Measurements from ENCODE around the gene CTSF. TPM values are rescaled to one million over a fixed set of nuclear protein-coding genes. Genes with fewer than 3 reads are reported as not detected.

CTSF gene
- total RNA-seq, 4 donors from 2014 or later = 5.4 to 24.3 (median 21.8) TPM

GRCh38 chr11:66531841-66532240 is 36.6 kb downstream of the CTSF start:
- Histone ChIP-seq H3K9me3 (no peaks in the 10 kb centered on the region), H3K36me3 (peaks cover 0 to 29% (median 0%) of the 10 kb centered on the region in 3 donors), H3K27me3 (no peaks in the 10 kb centered on the region), H3K4me1 (no peaks in the 10 kb centered on the region), H3K4me3 (no peak overlapping the region), H3K27ac (no peak overlapping the region)
- TF ChIP-seq, protein P1, sequence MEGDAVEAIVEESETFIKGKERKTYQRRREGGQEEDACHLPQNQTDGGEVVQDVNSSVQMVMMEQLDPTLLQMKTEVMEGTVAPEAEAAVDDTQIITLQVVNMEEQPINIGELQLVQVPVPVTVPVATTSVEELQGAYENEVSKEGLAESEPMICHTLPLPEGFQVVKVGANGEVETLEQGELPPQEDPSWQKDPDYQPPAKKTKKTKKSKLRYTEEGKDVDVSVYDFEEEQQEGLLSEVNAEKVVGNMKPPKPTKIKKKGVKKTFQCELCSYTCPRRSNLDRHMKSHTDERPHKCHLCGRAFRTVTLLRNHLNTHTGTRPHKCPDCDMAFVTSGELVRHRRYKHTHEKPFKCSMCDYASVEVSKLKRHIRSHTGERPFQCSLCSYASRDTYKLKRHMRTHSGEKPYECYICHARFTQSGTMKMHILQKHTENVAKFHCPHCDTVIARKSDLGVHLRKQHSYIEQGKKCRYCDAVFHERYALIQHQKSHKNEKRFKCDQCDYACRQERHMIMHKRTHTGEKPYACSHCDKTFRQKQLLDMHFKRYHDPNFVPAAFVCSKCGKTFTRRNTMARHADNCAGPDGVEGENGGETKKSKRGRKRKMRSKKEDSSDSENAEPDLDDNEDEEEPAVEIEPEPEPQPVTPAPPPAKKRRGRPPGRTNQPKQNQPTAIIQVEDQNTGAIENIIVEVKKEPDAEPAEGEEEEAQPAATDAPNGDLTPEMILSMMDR (IDR thresholded peaks at IDR 0.05) = no peak
- no peak for TF ChIP-seq POLR2A (IDR thresholded peaks at IDR 0.05)
- no peak for DNase-seq

DNA sequence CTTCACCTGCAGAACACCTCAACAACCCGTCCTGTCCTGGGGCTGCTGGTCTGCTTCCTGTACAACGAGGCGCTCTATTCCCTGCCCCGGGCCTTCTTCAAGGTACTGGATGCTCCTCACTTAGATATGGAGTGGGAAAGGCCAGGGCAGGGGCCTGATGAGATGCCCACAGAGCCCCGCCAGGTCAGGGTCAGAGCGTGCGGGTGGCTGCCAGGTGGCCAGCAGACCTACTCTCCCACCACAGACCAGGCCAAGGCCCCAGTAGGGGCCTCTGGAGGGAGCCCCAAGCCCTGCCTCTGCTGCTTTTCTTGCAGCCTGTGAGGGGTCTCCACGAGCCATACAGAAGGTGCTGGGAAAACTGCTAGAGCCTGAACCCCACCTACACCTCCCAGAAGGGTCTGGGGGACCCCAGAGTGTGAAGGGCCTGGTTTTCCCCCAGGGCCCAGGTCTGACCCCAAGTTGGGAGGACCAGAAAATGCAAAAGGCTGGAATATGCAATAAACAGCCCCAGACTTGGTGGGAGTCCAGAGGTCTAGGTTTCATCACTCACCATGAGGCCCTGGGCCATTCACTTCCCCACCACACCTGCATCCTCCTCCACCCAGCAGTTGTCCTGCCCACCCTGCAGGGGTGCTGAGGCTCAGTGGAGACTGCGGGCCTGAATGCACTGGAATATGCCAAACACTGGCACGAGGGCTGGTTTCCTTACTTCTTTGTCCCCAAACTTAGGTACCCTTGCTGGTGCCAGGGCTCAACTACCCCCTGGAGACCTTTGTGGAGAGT is 37.3 kb downstream of the CTSF start:
- Histone ChIP-seq H3K4me3 (no peak overlapping the region), H3K9me3 (no peaks in the 10 kb centered on the region), H3K4me1 (no peaks in the 10 kb centered on the region), H3K36me3 (peaks cover 0 to 27% (median 0%) of the 10 kb centered on the region in 3 donors), H3K27me3 (no peaks in the 10 kb centered on the region), H3K27ac (no peak overlapping the region)
- no peak for DNase-seq
- TF ChIP-seq POLR2A (IDR thresholded peaks at IDR 0.05) = no peak
- TF ChIP-seq, protein P1 (IDR thresholded peaks at IDR 0.05) = no peak

DNA sequence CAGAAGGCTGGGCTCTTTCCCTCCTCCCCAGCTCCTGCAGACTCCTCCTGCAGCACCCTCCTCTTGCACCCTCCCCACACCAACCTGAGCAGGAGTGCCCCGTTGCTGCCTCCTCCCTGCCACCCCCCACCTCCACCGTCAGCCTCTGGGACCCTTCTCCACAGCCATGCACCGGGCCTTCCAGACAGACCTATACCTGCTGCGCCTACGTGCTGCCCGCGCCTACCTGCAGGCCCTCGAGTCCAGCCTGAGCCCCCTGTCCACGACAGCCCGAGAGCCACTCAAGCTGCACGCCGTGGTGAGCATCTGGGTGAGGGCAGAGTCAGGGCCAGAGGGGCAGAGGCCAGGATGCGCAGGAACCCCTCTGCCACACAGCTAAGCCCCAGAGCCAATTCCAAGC is 38.8 kb downstream of the CTSF start:
- peaks cover 0 to 26% (median 0%) of the 10 kb centered on the region in 3 donors for H3K36me3 ChIP-seq
- DNase-seq = no peak
- TF ChIP-seq, protein P1 (IDR thresholded peaks at IDR 0.05) = no peak
- no peak for TF ChIP-seq POLR2A (IDR thresholded peaks at IDR 0.05)
- H3K27me3 ChIP-seq = no peaks in the 10 kb centered on the region
- H3K9me3 ChIP-seq = no peaks in the 10 kb centered on the region
- H3K4me1 ChIP-seq = no peaks in the 10 kb centered on the region
- no peak overlapping the region for H3K27ac ChIP-seq
- H3K4me3 ChIP-seq = no peak overlapping the region

- Histone ChIP-seq H3K36me3 (peaks cover 0 to 26% (median 0%) of the 10 kb centered on the region in 3 donors), H3K4me1 (no peaks in the 10 kb centered on the region), H3K27ac (no peak overlapping the region), H3K9me3 (no peaks in the 10 kb centered on the region), H3K4me3 (no peak overlapping the region), H3K27me3 (no peaks in the 10 kb centered on the region)
- no peak for DNase-seq
- TF ChIP-seq, protein P1 (IDR thresholded peaks at IDR 0.05) = no peak
- TF ChIP-seq POLR2A (IDR thresholded peaks at IDR 0.05) = no peak
Observed at GRCh38 chr11:66529069-66529468, 39.3 kb downstream of the CTSF start.

DNA sequence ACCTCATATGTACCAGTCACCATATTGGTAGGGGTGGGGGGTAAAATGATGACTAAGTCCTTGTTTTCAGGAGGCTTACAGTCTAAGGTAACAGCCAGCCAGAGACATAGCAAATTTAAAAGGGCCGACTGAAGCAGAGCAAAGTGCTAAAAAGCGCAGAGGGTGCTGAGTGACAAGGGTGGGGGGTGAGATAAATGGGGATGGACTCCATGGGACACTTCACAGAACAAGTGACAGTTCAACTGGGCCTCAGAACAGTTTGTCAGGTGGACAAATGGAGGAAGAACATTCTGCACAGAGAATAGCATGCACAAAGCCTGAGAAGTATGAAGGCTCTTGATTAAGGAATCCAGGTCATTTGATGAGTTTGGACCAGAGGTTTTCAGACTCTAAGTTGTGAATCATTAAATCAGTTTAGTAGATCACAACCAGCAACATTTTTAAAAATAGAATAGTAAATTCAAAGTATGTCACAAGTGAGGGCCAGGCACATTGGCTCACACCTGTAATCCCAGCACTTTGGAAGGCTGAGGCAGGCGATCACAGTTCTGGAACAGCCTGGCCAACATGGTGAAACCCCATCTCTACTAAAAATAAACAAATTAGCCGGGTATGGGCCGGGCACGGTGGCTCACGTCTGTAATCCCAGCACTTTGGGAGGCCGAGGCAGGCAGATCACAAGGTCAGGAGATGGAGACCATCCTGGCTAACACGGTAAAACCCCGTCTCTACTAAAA is 43.9 kb downstream of the CTSF start:
- TF ChIP-seq POLR2A (IDR thresholded peaks at IDR 0.05) = no peak
- TF ChIP-seq, protein P1 (IDR thresholded peaks at IDR 0.05) = no peak
- no peak for DNase-seq
- Histone ChIP-seq H3K36me3 (peaks cover 0 to 55% (median 0%) of the 10 kb centered on the region in 3 donors), H3K4me3 (no peak overlapping the region), H3K27ac (no peak overlapping the region), H3K4me1 (no peaks in the 10 kb centered on the region), H3K9me3 (no peaks in the 10 kb centered on the region), H3K27me3 (no peaks in the 10 kb centered on the region)
